H1 (cell line): ENCODE results near the gene PPP1R2. TPM values are rescaled to one million over a fixed set of nuclear protein-coding genes. Genes with fewer than 3 reads are reported as not detected.

Experiments
- ASH2L ChIP-seq: fragments of 200-600, 300-600 bp; sonication (generic); IDR thresholded peaks from one replicate; pipeline ENCODE4 v1.7.1; 2017; ENCODE audit warnings: low read length
- BACH1 ChIP-seq: IDR thresholded peaks from 2 replicates; pipeline ENCODE4 v1.6.1; 2012; ENCODE audit warnings: low read length, improper control_type of control experiment
- BCL11A ChIP-seq, 2 experiments: IDR thresholded peaks; one replicate each; pipeline ENCODE4 v1.6.1; 2011; ENCODE audit warnings: low read depth in 2 of 2, low read length in 2 of 2, mild to moderate bottlenecking in 2 of 2
- BRCA1 ChIP-seq: IDR thresholded peaks from 2 replicates; pipeline ENCODE4 v1.6.1; 2012; ENCODE audit warnings: low read depth, low read length, improper control_type of control experiment
- CBX8 ChIP-seq: fragments of 300-800, 300-1000 bp; sonication (generic); IDR thresholded peaks from 2 replicates; pipeline ENCODE4 v1.7.1; 2016; ENCODE audit warnings: low read depth, low read length, borderline replicate concordance
- CHD1 ChIP-seq: IDR thresholded peaks from 2 replicates; pipeline ENCODE4 v1.6.1; 2012; ENCODE audit warnings: low read depth, low read length, improper control_type of control experiment
- EP300 ChIP-seq, 2 experiments: IDR thresholded peaks; 1 replicate in 1 of 2; 2 replicates in 1 of 2; pipeline ENCODE4 v1.6.1; 2011 to 2012; ENCODE audit warnings: low read depth in 2 of 2, low read length in 2 of 2, mild to moderate bottlenecking in 2 of 2, borderline replicate concordance in 1 of 2, inconsistent platforms in 1 of 2, moderate library complexity in 1 of 2
- JUND ChIP-seq: IDR thresholded peaks from 2 replicates; pipeline ENCODE4 v1.6.1; 2011; ENCODE audit warnings: mild to moderate bottlenecking, improper control_type of control experiment, low read length
- NRF1 ChIP-seq: IDR thresholded peaks from 2 replicates; pipeline ENCODE4 v1.6.1; 2011; ENCODE audit warnings: mild to moderate bottlenecking, low read depth, low read length, improper control_type of control experiment
- POLR2A ChIP-seq, 2 experiments: IDR thresholded peaks; 1 replicate in 1 of 2; 2 replicates in 1 of 2; pipeline ENCODE4 v1.6.1; 2011; ENCODE audit warnings: low read depth in 2 of 2, low read length in 2 of 2, mild to moderate bottlenecking in 2 of 2; ENCODE audit errors: control extremely low read depth in 1 of 2
- POU5F1 ChIP-seq: IDR thresholded peaks from 2 replicates; pipeline ENCODE4 v1.6.1; 2011; ENCODE audit warnings: low read depth, mild to moderate bottlenecking, low read length, moderate library complexity
- SP4 ChIP-seq: IDR thresholded peaks from 2 replicates; pipeline ENCODE4 v1.6.1; 2012; ENCODE audit warnings: low read length, inconsistent platforms
- ZNF274 ChIP-seq: IDR thresholded peaks from 2 replicates; pipeline ENCODE4 v1.7.0; 2012; ENCODE audit warnings: low read length, borderline replicate concordance; ENCODE audit errors: extremely low read depth
- polyA plus RNA-seq, 7 experiments: library from polyadenylated mRNA; depleted of rRNA in 3 of 7; stranded (reverse) in 5 of 7; unstranded in 2 of 7; fragments of >200 nt in 5 of 7; fragments of 200-250 nt in 2 of 7; gene quantifications; 1 replicate in 5 of 7; 2 replicates in 1 of 7; 4 replicates in 1 of 7; pipeline versions ENCODE4 v1.2.1 to v1.2.3, GENCODE V29; 2011 to 2013; ENCODE audit warnings: missing spikeins in 2 of 7, mixed read lengths in 2 of 7
- total RNA-seq: library from RNA; stranded (reverse); fragmentation: NEBNext Ultra II Directional; extraction: Animal tissue kit (Norgen Biotek cat#: 25700); gene quantifications from 2 replicates; pipeline ENCODE4 v1.2.1, GENCODE V29; 2021
- TF ChIP-seq, protein P1 (sequence below): fragments of 300-600 bp; sonication (generic); IDR thresholded peaks from 2 replicates; pipeline ENCODE4 v1.7.1; 2012; ENCODE audit warnings: low read length, moderate library complexity, mild to moderate bottlenecking, inconsistent platforms; ENCODE audit not compliant: insufficient replicate concordance

The PPP1R2 gene
- total and polyA plus RNA-seq, 2 of the 8 experiments (the other 6 are each of a cell fraction or from before 2014, with no cell fraction given) = 14.0 to 26.5 TPM

DNA sequence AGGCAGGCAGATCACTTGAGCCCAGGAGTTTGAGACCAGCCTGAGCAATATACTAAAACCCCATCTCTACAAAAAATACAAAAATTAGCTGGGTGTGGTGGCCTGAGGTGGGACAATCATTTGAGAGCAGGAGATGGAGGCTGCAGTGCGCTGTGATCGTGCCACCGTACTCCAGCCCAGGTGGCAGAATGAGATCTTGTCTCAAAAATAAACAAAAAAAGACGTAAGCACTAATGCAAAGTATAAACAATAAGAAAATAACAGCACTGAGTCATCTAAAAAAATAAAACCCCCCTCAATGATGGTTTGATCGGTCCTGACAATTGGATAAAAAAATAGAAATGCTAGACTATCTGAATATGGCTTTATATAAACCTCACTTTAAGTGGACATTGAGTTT is 3.6 kb downstream of the PPP1R2 start (continued):
- TF ChIP-seq, protein P1, sequence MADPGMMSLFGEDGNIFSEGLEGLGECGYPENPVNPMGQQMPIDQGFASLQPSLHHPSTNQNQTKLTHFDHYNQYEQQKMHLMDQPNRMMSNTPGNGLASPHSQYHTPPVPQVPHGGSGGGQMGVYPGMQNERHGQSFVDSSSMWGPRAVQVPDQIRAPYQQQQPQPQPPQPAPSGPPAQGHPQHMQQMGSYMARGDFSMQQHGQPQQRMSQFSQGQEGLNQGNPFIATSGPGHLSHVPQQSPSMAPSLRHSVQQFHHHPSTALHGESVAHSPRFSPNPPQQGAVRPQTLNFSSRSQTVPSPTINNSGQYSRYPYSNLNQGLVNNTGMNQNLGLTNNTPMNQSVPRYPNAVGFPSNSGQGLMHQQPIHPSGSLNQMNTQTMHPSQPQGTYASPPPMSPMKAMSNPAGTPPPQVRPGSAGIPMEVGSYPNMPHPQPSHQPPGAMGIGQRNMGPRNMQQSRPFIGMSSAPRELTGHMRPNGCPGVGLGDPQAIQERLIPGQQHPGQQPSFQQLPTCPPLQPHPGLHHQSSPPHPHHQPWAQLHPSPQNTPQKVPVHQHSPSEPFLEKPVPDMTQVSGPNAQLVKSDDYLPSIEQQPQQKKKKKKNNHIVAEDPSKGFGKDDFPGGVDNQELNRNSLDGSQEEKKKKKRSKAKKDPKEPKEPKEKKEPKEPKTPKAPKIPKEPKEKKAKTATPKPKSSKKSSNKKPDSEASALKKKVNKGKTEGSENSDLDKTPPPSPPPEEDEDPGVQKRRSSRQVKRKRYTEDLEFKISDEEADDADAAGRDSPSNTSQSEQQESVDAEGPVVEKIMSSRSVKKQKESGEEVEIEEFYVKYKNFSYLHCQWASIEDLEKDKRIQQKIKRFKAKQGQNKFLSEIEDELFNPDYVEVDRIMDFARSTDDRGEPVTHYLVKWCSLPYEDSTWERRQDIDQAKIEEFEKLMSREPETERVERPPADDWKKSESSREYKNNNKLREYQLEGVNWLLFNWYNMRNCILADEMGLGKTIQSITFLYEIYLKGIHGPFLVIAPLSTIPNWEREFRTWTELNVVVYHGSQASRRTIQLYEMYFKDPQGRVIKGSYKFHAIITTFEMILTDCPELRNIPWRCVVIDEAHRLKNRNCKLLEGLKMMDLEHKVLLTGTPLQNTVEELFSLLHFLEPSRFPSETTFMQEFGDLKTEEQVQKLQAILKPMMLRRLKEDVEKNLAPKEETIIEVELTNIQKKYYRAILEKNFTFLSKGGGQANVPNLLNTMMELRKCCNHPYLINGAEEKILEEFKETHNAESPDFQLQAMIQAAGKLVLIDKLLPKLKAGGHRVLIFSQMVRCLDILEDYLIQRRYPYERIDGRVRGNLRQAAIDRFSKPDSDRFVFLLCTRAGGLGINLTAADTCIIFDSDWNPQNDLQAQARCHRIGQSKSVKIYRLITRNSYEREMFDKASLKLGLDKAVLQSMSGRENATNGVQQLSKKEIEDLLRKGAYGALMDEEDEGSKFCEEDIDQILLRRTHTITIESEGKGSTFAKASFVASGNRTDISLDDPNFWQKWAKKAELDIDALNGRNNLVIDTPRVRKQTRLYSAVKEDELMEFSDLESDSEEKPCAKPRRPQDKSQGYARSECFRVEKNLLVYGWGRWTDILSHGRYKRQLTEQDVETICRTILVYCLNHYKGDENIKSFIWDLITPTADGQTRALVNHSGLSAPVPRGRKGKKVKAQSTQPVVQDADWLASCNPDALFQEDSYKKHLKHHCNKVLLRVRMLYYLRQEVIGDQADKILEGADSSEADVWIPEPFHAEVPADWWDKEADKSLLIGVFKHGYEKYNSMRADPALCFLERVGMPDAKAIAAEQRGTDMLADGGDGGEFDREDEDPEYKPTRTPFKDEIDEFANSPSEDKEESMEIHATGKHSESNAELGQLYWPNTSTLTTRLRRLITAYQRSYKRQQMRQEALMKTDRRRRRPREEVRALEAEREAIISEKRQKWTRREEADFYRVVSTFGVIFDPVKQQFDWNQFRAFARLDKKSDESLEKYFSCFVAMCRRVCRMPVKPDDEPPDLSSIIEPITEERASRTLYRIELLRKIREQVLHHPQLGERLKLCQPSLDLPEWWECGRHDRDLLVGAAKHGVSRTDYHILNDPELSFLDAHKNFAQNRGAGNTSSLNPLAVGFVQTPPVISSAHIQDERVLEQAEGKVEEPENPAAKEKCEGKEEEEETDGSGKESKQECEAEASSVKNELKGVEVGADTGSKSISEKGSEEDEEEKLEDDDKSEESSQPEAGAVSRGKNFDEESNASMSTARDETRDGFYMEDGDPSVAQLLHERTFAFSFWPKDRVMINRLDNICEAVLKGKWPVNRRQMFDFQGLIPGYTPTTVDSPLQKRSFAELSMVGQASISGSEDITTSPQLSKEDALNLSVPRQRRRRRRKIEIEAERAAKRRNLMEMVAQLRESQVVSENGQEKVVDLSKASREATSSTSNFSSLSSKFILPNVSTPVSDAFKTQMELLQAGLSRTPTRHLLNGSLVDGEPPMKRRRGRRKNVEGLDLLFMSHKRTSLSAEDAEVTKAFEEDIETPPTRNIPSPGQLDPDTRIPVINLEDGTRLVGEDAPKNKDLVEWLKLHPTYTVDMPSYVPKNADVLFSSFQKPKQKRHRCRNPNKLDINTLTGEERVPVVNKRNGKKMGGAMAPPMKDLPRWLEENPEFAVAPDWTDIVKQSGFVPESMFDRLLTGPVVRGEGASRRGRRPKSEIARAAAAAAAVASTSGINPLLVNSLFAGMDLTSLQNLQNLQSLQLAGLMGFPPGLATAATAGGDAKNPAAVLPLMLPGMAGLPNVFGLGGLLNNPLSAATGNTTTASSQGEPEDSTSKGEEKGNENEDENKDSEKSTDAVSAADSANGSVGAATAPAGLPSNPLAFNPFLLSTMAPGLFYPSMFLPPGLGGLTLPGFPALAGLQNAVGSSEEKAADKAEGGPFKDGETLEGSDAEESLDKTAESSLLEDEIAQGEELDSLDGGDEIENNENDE = no peak
- TF ChIP-seq CHD1 (no peak), POLR2A (IDR thresholded peaks at IDR 0.05; ENCODE audit: control extremely low read depth in 1 of 2, low read depth in 2 of 2, low read length in 2 of 2) (no peak), BACH1 (no peak), ASH2L (no peak), JUND (no peak), BCL11A (IDR thresholded peaks at IDR 0.05; ENCODE audit: low read depth in 2 of 2, low read length in 2 of 2) (no peak), NRF1 (no peak), CBX8 (no peak), POU5F1 (no peak), EP300 (IDR thresholded peaks at IDR 0.05; ENCODE audit: borderline replicate concordance in 1 of 2, low read depth in 2 of 2, low read length in 2 of 2) (no peak), ZNF274 (no peak), BRCA1 (no peak), SP4 (no peak)
